HuH-7 (cell line): ENCODE measurements around the gene TNFSF13B.
"Not testable (repeated sequence)": the region's sequence is repeated elsewhere in the genome, so short reads cannot be mapped to it uniquely, and the experiment has no call there.

Source experiments
- DNase-seq: peaks from one replicate; pipeline ENCODE4 v3.0.0; 2011; ENCODE audit warnings: low spot score

The TNFSF13B gene

GRCh38 chr13:108269601-108270328 is at the start of gene TNFSF13B:
TSS of gene TNFSF13B (plus strand) at chr13:108269718. CDS start at chr13:108269896, 178 bp downstream.
- no peak for DNase-seq

- DNase-seq: no peak
These were observed 49.5 kb upstream of the TNFSF13B start for GRCh38 chr13:108220041-108220440.

- no peak for DNase-seq
These were observed 45.6 kb upstream of the TNFSF13B start for GRCh38 chr13:108223687-108224503.

DNA sequence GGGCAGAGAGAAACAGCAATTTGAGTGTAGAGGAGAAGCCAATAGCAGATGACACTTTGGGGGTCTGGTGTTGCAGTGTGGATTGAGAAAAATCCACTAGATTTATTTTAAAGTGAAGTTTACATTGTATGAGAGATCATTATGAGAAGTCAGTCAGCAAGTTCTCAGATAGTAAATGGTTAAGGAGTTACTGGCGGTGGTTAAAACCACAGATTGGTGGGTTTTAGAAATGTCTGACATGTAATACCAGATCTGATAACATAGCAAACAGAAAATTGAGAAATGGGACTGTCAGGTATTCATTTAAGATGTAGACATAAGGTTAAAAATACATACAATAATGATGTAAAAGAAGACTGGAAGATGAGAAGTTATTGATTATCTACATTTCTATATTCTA is 44.1 kb upstream of the TNFSF13B start:
- DNase-seq: no peak

DNA sequence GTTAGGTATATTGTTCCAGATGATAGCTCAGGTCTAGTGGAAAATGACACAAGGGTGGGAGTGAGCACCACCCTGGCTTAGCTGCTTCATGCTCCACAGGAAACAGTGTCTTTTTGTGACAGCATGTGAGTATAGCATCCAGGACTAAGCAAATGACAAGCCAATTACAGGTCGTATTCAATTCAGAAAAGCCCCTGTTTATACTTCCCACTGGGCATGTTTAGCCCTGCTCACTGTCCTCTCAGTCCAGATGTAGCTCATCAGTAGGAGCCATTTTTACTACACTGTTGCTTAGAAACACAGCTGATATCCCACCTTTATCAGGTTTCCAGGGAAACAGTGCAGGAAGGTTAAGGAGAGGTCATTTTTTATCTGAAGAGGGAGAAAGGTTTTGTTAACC is 43.3 kb upstream of the TNFSF13B start:
- peak; percentile 37 for DNase-seq

DNA sequence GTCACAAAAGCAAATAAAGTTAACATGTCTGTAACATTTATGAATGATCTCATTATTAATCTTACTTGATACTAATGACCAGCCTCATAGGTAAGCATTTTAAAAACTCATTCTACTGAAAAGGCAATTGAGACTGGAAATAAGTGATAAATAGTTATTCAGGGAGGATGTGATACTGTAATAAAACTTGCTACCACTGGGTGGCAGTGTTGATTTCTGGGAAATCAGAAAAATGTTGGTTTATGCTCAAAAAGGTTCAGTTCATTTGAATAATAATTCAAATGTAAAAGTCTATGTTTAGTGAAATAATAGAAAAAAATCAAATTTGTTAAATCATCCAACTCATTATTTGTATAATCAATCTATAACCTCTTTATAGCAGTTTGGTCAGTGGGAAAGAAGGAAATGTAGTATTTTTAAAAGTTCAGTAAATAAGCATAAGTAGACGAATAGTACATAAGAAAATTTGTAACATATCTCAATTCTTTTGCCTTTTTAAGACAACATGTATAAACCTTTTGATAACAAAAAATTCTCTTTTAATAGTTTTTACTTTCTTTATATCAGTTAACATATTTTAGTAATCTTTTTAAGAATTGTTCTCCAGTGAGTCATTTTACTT is 41.8 kb upstream of the TNFSF13B start:
- no peak for DNase-seq

DNA sequence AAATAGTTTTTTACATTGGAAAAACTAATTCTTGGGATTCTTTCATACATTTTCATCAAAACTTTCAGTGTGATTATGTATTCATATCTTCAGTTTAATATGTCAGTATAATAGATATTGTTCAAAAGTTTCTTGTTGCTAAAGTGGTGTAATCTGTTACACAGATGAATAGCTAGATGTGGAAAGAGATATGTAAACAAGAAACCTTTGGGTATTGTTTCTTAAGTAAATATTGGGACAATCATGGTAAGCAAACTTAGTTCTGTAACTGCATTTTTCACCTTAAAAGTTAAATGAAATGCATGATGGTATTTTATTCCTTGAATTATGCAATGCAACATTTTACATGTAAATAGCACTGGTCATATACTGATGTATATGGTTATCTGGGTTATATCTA is 39.1 kb upstream of the TNFSF13B start:
- no peak for DNase-seq

DNA sequence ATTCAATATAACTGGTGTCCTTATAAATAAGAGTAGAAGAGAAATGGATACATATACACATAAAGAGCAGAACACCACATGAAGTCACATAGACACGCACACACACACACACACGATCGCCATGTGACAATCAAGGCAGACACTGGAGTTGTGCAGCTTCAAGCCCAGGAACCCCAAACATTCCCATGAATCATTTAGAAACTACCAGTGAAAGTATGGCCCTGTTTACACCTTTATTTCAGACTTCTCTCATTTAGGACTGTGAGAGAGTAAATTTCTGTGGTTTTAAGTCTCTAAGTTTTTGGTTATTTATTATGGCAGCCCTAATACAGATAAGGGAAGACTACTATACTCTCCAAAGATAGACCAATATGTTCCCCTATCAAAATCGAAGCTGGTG is 20.4 kb upstream of the TNFSF13B start:
- DNase-seq: no peak

- no peak for DNase-seq
These were observed 12.3 kb upstream of the TNFSF13B start for GRCh38 chr13:108257248-108257647.

GRCh38 chr13:108263621-108264355 is 5.7 kb upstream of the TNFSF13B start:
- no peak for DNase-seq

DNA sequence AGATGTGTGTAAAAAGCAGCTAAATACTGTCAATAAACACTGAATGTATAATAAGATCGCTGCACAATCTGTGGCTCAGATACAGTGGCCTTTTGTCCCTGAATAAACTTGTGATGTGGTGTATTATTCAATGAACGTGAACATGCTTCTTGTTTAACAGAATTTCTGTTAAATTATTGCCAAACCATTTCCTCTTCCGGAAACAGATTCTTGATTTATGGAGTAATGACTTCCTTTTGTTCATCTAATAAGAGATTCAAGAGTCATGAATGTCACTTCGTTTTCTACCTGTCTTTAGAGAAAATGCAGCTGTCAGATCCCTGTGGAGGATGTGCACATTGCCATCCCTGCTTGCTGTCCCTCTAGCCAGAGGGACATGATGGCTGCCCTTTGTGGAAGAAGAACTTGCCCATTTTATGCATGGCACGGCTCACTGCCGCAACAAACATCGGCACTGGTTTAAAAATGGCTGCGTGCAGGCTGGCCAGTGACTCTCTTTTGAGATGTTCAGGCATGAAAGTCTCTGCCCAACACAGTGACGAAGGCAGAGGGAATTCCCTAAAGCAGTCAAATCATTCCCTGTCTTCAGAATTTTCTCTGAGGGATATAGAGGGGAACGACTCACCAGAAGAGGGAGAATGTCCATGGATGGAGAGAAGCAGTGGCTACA is 3.1 kb upstream of the TNFSF13B start:
- no peak for DNase-seq

DNA sequence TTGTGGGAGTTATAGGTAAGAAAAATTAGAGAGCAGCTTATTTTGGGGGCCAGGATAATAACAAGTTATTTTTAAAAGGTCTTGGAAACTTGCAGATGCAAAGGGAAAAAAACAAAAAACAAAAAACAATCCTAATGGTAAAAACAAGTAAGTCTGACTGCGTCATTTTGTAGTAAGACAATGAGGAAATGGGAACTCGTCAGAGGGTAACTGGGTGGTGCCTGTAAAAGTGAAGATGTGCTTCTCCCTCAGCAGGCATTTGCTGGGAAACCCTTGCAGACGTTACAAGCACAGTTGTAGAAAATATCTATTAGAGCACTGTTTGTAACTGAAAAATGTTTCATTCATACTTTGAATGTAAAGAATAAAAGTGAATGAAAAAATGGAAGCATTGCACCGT is 2.2 kb upstream of the TNFSF13B start:
- no peak for DNase-seq

DNA sequence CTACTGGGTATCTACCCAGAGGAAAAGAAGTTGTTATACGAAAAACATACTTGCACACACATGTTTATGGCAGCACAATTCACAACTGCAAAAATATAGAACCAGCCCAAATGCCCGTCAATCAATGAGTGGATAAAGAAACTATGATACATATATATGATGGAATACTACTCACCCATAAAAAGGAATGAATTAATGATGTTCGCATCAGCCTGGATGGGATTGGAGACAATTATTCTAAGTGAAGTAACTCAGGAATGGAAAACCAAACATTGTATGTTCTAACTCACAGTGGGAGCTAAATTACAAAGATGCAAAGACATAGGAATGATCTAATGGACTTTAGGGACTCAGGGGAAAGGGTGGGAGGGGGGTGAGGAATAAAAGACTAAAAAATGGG is 1.7 kb upstream of the TNFSF13B start:
- DNase-seq: not testable (repeated sequence)

- no peak for DNase-seq
These were observed 929 bp upstream of the TNFSF13B start for GRCh38 chr13:108268466-108269112.

- DNase-seq: no peak
These were observed 924 bp downstream of the TNFSF13B start for GRCh38 chr13:108270442-108270841.

- no peak for DNase-seq
These were observed 2.8 kb downstream of the TNFSF13B start for GRCh38 chr13:108272333-108272732.

DNA sequence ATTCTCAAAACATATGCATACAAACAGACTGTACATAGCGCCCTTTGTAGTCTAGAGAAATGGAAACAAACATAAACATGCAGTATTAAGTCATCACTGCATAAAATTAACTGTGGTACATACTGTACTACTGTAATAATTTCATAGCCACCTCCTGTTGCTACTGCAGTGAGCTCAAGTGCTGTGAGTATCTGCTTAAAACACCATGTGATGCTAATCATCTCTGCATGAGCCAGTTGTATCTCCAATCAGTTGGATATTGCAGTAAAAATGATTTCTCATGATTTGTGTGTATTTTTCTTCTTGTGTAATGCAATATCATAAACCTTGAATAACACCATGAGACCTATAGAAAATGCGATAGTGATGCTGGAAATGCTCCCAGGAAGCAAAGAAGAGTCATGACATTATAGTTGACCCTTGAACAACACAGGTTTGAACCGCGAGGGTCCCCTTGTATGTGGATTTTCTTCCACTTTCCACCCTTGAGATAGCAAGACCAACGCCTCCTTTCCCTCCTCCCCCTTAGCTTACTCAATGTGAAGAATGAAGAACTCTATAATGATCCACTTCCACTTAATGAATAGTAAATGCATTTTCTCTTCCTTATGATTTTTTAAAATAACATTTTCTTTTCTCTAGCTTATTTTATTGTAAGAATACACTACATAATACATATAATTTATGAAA is 4.1 kb downstream of the TNFSF13B start:
- no peak for DNase-seq

- DNase-seq: no peak
These were observed 5.2 kb downstream of the TNFSF13B start for GRCh38 chr13:108274718-108275117.

DNA sequence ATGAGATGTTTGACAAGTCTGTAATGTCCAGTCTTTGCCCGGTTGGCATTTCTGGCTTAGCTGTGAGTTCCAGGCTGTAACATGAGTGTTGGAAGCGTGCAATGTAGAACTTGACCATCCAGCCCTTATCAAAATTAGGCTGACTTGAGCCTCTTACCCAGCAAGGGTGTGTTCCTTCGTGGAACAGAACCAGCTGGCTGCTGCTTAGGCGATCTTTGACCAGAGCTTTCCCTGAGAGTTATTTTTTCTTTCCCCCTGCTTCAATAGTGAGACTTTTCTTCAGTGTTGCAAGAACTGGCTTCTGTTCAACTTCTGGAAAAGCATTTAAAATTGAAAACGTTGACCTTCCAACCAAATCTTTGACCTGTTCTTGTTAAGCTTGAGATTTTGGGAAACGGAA is 6.5 kb downstream of the TNFSF13B start:
- no peak for DNase-seq

DNA sequence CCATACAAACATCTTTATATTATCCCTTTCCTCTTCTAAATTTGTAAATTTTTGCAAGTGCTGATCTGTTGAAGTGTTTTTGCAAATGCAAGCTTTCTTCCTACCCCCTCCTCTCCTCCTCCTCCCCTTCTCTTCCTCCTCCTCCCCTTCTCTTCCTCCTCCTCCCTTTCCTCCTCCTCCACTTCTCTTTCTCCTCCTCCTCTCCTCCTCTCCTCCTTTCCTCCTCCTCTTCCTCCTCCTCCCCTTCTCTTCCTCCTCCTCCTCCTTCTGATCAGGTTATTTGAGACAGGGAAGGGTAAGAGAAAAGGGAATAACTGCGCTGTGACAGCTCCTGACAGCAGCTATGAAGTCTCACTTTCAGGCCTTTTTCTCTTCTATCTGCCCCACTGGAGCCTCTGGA is 8.9 kb downstream of the TNFSF13B start:
- no peak for DNase-seq

GRCh38 chr13:108281901-108282300 is 12.4 kb downstream of the TNFSF13B start:
- DNase-seq: no peak
